Erythroblast (primary cell): ENCODE data around the gene PTGR3.

ENCODE experiments used
- GATA1 ChIP-seq: IDR thresholded peaks from 2 replicates; pipeline ENCODE4 v1.6.1; 2011; ENCODE audit warnings: low read depth, mild to moderate bottlenecking, control low read depth, low read length, moderate library complexity
- POLR2A ChIP-seq: IDR thresholded peaks from 2 replicates; pipeline ENCODE4 v1.6.1; 2011; ENCODE audit warnings: mild to moderate bottlenecking, low read length

GRCh38 chr18:75253043-75253442, 44.1 kb upstream of the PTGR3 start:
- TF ChIP-seq POLR2A: no peak
- TF ChIP-seq GATA1: no peak
